ENCODE data around the gene APBA2. TPM values are rescaled to one million over a fixed set of nuclear protein-coding genes. Genes with fewer than 3 reads are reported as not detected.
"Not testable (repeated sequence)": the region's sequence is repeated elsewhere in the genome, so short reads cannot be mapped to it uniquely, and the experiment has no call there.

APBA2 gene
- total RNA-seq, 1 donor from 2014 or later, result 3.8 TPM

DNA sequence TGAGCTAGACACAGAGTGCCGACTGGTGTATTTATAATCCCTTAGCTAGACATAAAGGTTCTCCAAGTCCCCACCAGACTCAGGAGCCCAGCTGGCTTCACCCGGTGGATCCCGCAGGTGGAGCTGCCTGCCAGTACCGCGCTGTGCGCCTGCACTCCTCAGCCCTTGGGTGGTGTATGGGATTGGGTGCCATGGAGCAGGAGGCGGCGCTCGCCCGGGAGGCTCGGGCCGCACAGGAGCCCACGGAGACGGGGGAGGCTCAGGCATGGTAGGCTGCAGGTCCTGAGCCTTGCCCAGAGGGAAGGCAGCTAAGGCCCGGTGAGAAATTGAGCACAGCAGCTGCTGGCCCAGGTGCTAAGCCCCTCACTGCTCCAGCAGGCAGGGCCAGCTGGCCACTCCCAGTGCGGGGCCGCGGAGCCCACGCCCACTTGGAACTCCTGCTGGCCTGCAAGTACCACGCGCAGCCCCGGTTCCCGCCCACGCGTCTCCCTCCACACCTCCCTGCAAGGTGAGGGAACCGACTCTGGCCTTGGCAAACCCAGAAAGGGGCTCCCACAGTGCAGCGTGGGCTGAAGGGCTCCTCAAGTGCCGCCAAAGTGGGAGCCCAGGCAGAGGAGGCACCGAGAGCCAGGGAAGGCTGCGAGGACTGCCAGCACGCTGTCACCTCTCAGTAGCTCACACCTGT lies 274.1 kb downstream of the APBA2 start:
- TF ChIP-seq CTCF (IDR thresholded peaks at IDR 0.05), result no peak
- DNase-seq (no peak), ATAC-seq (no peak)
- H3K36me3 ChIP-seq, result no peaks in the 10 kb centered on the region
- no peak overlapping the region for H3K27ac ChIP-seq
- no peaks in the 10 kb centered on the region for H3K27me3 ChIP-seq (ENCODE audit: low read depth)
- peaks cover 9% of the 10 kb centered on the region for H3K9me3 ChIP-seq
- no peak overlapping the region for H3K4me3 ChIP-seq
- H3K4me1 ChIP-seq, result no peaks in the 10 kb centered on the region
- intact Hi-C loops (cut with DNase I), result no loop called here

GRCh38 chr15:29162411-29162810 lies 276.6 kb downstream of the APBA2 start:
- intact Hi-C loops (cut with DNase I), result no loop called here
- no peak for DNase-seq

DNA sequence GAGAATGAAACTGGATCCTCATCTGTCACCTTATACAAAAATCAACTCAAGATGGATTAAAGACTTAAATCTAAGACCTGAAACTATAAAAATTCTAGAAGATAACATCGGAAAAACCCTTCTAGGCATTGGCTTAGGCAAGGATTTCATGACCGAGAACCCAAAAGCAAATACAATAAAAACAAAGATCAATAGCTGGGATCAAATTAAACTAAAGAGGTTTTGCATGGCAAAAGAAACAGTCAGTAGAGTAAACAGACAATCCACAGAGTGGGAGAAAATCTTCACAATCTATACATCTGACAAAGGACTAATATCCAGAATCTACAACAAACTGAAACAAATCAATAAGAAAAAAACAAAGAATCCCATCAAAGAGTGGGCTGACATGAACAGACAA lies 281.3 kb downstream of the APBA2 start:
- H3K4me1 ChIP-seq; DNase-seq; H3K36me3 ChIP-seq; H3K4me3 ChIP-seq; ATAC-seq; H3K27ac ChIP-seq; H3K9me3 ChIP-seq; H3K27me3 ChIP-seq (ENCODE audit: low read depth); intact Hi-C loops (cut with DNase I): not testable (repeated sequence)

More at GRCh38 chr15:29162411-29162810, 276.6 kb downstream of the APBA2 start:
- peaks cover 9% of the 10 kb centered on the region for H3K9me3 ChIP-seq
- H3K27me3 ChIP-seq (ENCODE audit: low read depth), result no peaks in the 10 kb centered on the region
- no peak for ATAC-seq
- H3K4me3 ChIP-seq, result no peak overlapping the region
- TF ChIP-seq CTCF (IDR thresholded peaks at IDR 0.05), result no peak
- H3K27ac ChIP-seq, result no peak overlapping the region
- no peaks in the 10 kb centered on the region for H3K36me3 ChIP-seq
- H3K4me1 ChIP-seq, result no peaks in the 10 kb centered on the region

Other genes with a start within 250 kb of the APBA2 start
- gene GOLGA8M, start 173.6 kb upstream of the APBA2 start, total RNA-seq, result 2.9 TPM
- not detected for gene GOLGA6L7, start 37.3 kb upstream of the APBA2 start, total RNA-seq

Data from lower lobe of right lung (tissue), 2 donors.